Activated CD4-positive, alpha-beta T cell treated with anti-CD3 and anti-CD28 coated beads, Interleukin-2, amount 50 U/mL, for 48 hours (primary cell): Measurements from ENCODE around the gene ADAMTSL1.
"Not testable (repeated sequence)": the region's sequence is repeated elsewhere in the genome, so short reads cannot be mapped to it uniquely, and the experiment has no call there.

ENCODE experiments used
- DNase-seq, 2 experiments: peaks; one replicate each; pipeline ENCODE4 v3.0.0-alpha.2; 2020

The ADAMTSL1 gene

GRCh38 chr9:18834740-18835361, 360.9 kb downstream of the ADAMTSL1 start:
- no peak for DNase-seq

DNA sequence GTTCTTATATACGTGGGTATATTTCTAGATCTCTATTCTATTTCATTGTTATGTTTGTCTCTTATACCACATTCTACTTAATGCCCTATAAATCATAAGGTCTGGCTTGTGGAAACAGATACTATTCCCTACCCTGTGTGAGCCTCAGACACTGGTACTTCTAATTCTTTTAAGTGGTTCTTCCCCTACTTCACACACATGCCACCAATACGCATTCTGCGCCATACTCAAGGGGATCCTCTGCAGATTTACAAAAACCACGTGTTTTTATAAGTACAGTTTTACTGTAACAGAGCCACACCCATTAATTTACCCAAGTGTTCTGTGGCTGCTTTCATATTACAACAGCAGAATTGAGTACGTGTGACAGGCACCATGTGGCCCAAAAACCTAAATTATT, 363.4 kb downstream of the ADAMTSL1 start:
- DNase-seq, result no peak

- DNase-seq, result no peak
These were observed 373.8 kb downstream of the ADAMTSL1 start for GRCh38 chr9:18847576-18848275.

DNA sequence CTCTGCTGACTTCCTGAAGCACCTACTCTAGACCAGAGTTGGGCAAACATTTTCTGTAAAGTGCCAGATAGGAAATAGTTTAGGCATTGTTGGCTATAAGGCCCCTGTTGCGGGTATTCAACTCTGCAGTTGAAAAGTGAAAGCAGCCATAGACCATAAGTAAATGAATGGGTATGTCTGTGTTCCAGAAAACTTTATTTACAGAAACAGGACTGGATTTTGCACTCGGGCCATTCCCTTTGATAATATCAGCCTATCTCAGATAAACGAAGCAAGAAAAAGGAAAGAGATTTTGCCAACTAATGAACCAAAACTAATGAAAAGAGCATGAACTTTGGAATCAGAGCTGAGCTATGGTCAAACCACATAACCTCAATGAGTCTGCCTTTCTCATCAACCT, 374.7 kb downstream of the ADAMTSL1 start:
- DNase-seq, result no peak

DNA sequence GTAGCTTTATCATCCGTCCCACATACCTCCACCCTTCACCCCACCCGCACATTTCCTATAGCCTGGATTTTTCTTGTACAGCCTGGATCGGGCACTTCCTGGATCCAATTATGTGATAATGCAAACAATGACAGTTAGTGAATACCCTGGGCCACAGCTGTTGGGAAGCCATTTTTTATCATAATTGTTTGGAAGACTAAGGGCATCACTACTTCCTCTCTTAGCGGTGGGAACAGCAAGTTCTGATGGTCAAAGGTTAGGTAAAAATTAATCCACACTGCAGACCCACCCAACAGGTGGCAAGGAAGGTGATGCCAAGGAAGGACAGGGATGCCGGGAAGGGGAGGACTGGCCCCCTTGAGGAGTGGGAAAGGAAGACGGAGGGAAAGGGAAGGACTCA, 375.3 kb downstream of the ADAMTSL1 start:
- DNase-seq, result no peak

DNA sequence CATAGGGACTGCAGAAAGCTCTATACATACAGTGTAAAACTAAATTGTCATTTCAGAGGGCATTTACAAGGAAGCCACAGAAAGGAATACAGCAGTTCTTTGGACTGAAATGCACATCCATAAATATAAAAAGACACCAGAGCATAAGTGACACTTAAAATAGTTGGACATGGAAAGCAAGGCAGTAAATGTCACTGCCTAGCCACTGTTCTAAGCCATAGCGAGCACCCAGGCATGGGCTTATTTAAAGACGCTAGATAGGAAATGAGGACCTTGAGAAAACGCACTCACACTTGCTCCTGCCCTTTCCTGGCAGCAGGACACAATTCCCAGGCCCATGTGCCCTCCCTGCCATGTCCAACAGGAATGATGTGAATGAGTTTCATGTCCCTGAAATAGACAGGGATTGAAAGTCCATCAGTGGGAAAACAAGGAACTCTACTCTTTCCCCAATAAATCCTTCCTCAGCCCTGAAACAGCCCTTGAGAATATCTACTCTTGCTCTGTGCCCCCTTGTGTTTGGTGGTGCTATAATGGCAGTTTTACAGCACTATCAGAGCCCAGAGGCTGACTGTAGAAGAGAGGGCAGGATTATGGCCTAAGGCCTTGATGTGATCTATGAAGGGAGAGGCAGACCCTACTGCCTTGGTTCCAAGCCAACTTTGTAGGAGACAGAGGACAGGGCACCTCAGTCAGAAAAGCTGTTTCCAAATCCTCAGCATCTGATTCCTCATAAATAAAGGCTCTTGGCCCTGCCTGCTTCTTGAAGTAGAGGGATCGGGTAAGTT, 376.1 kb downstream of the ADAMTSL1 start:
- DNase-seq, result no peak

- no peak for DNase-seq
These were observed 377.3 kb downstream of the ADAMTSL1 start for GRCh38 chr9:18851069-18851795.

DNA sequence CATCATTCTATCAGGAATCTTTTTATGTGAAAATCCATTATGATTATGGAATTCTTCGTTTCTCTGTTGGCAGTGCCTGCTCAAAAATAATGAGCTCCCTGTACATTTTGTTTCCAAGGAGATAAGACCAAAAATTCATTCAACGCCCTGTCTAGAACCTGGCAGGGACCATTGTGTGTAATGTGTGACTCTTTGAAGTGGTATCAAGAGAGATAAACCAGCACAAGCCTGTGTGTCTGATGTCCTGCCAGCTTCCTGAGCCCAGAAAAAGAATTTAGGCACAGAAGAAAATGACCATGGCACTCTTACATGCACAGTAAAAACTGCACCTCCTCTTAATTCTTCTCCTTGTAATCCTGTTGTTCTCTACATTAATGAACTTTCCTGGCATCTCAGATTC, 381.7 kb downstream of the ADAMTSL1 start:
- DNase-seq, result no peak

DNA sequence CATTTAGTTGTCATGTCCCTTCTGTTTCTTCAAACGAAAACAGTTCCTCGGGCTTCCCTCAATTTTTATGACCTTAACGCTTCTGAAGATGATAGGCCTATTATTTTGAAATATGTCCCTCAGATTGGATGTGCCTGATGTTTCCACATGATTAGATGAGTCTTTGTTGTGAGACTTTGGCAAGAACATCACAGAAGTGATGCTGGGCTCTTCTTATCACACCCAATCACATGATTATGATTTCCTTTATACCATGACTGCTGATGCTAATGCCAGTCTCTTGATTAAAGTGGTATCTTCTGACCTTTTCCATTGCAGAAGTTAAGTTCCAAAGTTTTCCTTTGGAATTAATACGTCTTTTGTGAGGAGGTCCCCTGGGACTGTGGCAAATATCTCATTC, 383.4 kb downstream of the ADAMTSL1 start:
- no peak for DNase-seq

GRCh38 chr9:18857769-18858168, 383.8 kb downstream of the ADAMTSL1 start:
- DNase-seq, result no peak

DNA sequence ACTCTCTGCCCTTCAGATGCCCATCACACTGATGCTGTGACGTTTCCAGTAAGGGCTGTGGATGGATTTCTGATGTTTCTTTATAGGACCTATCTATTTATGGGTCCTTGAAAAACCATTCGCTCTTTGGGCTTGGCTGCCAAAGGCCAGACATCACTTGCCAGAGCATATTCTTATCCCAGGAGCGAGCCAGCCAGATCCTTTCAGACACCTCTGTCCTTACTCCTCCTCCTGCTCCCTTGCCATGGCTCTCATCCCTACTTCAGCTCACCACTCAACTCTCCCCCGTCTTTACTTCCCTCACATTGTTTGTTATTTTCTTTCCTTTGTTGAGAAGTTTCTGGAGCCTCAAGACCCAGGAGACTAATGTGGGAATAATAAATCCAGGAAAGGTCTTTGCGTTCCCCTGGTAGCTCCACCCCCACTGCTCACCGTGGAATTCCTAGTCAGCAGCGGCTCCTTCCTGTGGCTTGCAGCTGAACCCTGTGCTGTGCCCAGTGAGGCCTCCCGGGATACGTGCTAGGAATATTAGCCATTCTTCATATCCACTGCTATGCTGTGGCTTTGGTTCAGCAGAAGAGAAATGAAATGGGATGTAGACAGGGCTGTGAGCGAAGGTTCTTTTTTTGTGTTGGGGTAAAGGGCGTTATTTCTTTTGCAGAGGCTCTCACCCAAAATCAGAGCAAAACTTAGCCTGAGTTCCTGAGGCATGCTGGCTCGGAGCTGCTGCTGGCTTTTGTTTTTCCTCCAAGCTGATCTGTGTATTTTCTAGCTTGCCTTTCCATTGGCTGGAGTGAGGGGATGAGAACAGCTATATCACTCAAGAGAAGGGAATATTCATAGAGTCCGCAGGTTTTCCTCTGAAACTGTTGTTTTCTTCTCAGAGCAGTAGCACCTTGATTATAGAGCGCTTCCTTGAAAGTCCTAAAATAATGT, 387.9 kb downstream of the ADAMTSL1 start:
- no peak for DNase-seq

DNA sequence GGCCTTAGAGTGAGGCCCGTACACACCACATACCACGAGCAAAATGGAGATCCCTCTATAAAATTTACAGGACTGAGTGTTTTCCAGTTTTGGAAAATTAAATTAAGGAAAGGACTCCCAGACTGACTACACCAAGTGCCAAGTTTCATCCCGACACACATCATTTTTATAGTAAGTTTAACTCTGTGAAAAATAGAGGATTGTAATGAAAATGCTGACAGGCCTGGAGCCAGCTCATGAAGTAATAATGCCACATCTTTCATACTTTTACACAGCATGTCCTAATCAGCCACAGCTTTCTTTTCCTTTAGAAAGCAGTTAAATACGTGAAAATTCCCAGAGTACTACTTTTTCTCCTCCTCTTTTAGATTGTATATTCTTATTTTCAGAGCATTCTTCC, 389.8 kb downstream of the ADAMTSL1 start:
- DNase-seq, result no peak

GRCh38 chr9:18864516-18864915, 390.6 kb downstream of the ADAMTSL1 start:
- DNase-seq, result no peak

GRCh38 chr9:18865542-18865941, 391.6 kb downstream of the ADAMTSL1 start:
- DNase-seq, result no peak

DNA sequence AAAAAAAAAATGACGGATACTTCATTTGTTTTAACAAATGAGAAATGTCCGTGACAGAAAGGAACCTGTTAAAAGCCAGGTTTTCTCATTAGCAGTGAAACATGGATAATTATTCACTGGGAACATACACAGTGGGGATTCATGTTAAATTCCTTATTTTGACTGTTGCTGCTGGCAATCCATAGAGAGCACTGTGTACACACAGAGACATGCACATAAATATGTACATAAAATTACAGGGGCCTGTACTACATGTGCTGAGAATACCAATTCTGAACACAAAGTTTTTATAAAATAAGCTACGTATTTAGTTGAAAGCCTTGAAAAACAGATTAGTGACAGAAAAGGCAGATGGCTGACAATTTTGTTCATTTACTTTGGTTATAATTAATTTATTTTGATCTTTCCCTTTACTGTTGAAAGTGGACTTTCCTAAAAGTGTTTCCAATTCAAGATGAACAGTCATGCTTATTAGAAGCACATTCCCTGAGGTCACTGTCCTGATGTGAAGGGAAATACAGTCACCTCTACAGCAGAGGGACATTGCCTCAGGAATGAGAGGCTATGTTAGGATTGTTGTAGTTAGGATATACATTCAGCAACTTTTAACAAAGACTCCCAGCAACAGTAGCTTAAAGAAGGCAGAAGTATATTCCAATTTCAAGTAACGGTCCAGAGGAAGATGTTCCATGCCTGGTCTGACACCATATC, 392.3 kb downstream of the ADAMTSL1 start:
- no peak for DNase-seq

DNA sequence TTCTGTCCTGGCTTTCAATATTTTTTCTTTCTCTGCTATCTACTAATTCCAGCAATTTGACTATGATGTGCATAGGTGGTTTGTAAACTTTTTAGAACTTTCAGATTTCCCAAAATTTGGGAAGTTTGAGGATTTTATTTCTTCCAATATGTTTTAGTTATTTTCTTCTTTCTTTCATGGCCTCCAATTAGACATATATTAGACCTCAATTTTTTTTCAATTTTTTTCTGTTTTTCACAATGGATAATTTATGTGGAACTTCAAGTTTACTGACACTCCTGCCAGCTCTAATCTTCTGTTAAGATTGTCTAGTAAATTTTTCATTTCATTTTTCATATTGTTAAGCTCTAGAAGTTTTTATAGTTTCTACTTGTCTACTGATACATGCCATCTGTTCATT, 395.8 kb downstream of the ADAMTSL1 start:
- no peak for DNase-seq

DNA sequence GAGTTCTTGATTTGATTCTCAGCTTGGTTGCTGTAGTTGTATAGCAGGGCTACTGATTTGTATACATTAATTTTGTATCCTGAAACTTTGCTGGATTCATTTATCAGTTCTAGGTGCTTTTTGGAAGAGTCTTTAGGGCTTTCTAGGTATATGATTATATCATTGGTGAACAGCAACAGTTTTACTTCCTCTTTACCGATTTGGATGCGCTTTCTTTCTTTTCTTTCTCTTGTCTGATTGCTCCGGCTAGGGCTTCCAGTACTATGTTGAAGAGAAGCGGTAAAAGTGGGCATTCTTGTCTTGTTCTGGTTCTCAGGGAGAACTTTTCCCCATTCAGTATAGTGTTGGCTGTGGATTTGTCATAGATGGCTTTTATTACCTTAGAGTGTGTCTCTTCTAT, 400.1 kb downstream of the ADAMTSL1 start:
- no peak for DNase-seq

DNA sequence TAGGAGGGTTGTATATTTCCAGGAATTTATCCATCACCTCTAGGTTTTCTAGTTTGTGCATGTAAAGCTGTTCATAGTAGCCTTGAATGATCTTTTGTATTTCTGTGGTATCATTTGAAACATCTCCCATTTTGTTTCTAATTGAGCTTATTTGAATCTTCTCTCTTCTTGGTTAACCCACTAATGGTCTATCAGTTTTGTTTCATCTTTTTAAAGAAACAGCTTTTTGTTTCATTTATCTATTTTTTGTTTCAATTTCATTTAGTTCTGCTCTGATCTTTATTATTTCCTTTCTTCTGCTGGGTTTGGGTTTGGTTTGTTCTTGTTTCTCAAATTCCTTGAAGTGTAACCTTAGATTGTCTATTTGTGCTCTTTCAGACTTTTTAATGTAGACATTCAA, 401.0 kb downstream of the ADAMTSL1 start:
- DNase-seq, result not testable (repeated sequence)

GRCh38 chr9:18877984-18878383, 404.0 kb downstream of the ADAMTSL1 start:
- DNase-seq, result no peak

GRCh38 chr9:18881758-18882157, 407.8 kb downstream of the ADAMTSL1 start:
- no peak for DNase-seq

DNA sequence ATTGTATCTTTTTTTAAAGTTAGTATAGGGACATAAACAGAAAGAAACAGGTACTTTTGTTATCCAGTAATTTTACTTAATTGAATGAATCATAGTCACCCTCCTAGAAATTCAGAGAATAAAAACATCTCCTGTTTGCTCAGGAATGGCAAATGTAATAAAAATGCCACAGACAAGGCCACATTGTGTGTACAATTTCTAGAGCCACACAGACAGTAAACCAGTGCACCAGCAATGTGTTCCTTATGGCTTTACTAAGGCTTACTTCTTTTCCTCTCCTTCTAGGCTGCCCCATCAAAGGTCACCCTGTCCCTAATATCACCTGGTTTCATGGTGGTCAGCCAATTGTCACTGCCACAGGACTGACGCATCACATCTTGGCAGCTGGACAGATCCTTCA, 413.6 kb downstream of the ADAMTSL1 start:
- no peak for DNase-seq

- DNase-seq, result no peak
These were observed 414.3 kb downstream of the ADAMTSL1 start for GRCh38 chr9:18888290-18888689.
